MM.1S (cell line): Measurements from ENCODE around the gene CACNA1C.

Experiments used
- DNase-seq: peaks from one replicate; pipeline ENCODE4 v3.0.0-alpha.2; 2015
- H2AFZ ChIP-seq: fragments of 300-600 bp; sonication (generic); 2 replicates; pipeline ENCODE4 v1.6.0; 2016; ENCODE audit warnings: antibody characterized with exemption, low read length
- H3F3A ChIP-seq: fragments of 300-600 bp; sonication (generic); 2 replicates; pipeline ENCODE4 v1.6.1; 2016; ENCODE audit warnings: mild to moderate bottlenecking, antibody characterized with exemption, low read length, moderate library complexity, mixed read lengths; ENCODE audit not compliant: insufficient read depth
- H3K27ac ChIP-seq: fragments of 300-600 bp; sonication (generic); 2 replicates; pipeline ENCODE4 v1.5.1; 2016; ENCODE audit warnings: mild to moderate bottlenecking, low read length
- H3K27me3 ChIP-seq: fragments of 300-600 bp; sonication (generic); replicated peaks from 2 replicates; pipeline ENCODE4 v1.6.0; 2016; ENCODE audit warnings: low read length; ENCODE audit not compliant: insufficient read depth
- H3K36me3 ChIP-seq: fragments of 300-600 bp; sonication (generic); replicated peaks from 2 replicates; pipeline ENCODE4 v1.6.1; 2016; ENCODE audit warnings: mild to moderate bottlenecking, low read length, mixed read lengths; ENCODE audit not compliant: insufficient read depth
- H3K4me1 ChIP-seq: fragments of 300-600 bp; sonication (generic); 2 replicates; pipeline ENCODE4 v1.6.1; 2016; ENCODE audit warnings: low read length, mixed read lengths
- H3K4me2 ChIP-seq: fragments of 300-600 bp; sonication (generic); 2 replicates; pipeline ENCODE4 v1.6.0; 2016; ENCODE audit warnings: low read depth, low read length
- H3K4me3 ChIP-seq: fragments of 300-600 bp; sonication (generic); 2 replicates; pipeline ENCODE4 v1.5.1; 2016; ENCODE audit warnings: low read length, mixed read lengths
- H3K79me2 ChIP-seq: fragments of 300-600 bp; sonication (generic); 2 replicates; pipeline ENCODE4 v1.6.1; 2016; ENCODE audit warnings: mixed run types, low read length, mixed read lengths
- H3K9ac ChIP-seq: fragments of 300-600 bp; sonication (generic); 2 replicates; pipeline ENCODE4 v1.6.1; 2016; ENCODE audit warnings: low read length, mixed read lengths
- H3K9me2 ChIP-seq: fragments of 300-600 bp; sonication (generic); replicated peaks from 2 replicates; pipeline ENCODE4 v1.6.1; 2016; ENCODE audit warnings: mild to moderate bottlenecking, low read length, mixed read lengths; ENCODE audit not compliant: insufficient read depth
- H3K9me3 ChIP-seq: fragments of 300-600 bp; sonication (generic); replicated peaks from 2 replicates; pipeline ENCODE4 v1.6.1; 2016; ENCODE audit warnings: mild to moderate bottlenecking, low read length, mixed read lengths; ENCODE audit not compliant: insufficient read depth
- H4K20me1 ChIP-seq: fragments of 300-600 bp; sonication (generic); 2 replicates; pipeline ENCODE4 v1.6.1; 2016; ENCODE audit warnings: mild to moderate bottlenecking, low read length, moderate library complexity, mixed read lengths; ENCODE audit not compliant: insufficient read depth
- EZH2 ChIP-seq: fragments of 300-600 bp; sonication (generic); optimal IDR thresholded peaks from 2 replicates; pipeline ENCODE3; 2017; ENCODE audit warnings: low read depth, mild to moderate bottlenecking, antibody characterized with exemption, low read length, mixed read lengths
- EZH2phosphoT487 ChIP-seq: fragments of 300-600 bp; sonication (generic); IDR thresholded peaks from 2 replicates; pipeline ENCODE4 v1.6.1; 2018; ENCODE audit warnings: antibody characterized with exemption, low read length
- TF ChIP-seq, protein P1 (sequence below): fragments of 300-600 bp; sonication (generic); IDR thresholded peaks from 2 replicates; pipeline ENCODE4 v1.5.1; 2016; ENCODE audit warnings: antibody characterized with exemption, low read length, mixed read lengths

Gene CACNA1C

GRCh38 chr12:2689393-2689792 lies 636.6 kb downstream of the CACNA1C start:
- H3F3A ChIP-seq, result peaks cover 9% of the 10 kb centered on the region; the same call in 1 of the 2 replicates
- no peaks in the 10 kb centered on the region for H3K27me3 ChIP-seq
- no peak overlapping the region for H3K4me2 ChIP-seq
- no peak overlapping the region for H3K9ac ChIP-seq
- H3K4me3 ChIP-seq, result no peak overlapping the region
- H3K27ac ChIP-seq, result no peak overlapping the region
- H3K4me1 ChIP-seq, result no peaks in the 10 kb centered on the region
- no peaks in the 10 kb centered on the region for H3K9me3 ChIP-seq
- H3K36me3 ChIP-seq, result no peaks in the 10 kb centered on the region
- H2AFZ ChIP-seq, result no peak overlapping the region
- TF ChIP-seq EZH2 (no peak), EZH2phosphoT487 (no peak)
- TF ChIP-seq, protein P1, sequence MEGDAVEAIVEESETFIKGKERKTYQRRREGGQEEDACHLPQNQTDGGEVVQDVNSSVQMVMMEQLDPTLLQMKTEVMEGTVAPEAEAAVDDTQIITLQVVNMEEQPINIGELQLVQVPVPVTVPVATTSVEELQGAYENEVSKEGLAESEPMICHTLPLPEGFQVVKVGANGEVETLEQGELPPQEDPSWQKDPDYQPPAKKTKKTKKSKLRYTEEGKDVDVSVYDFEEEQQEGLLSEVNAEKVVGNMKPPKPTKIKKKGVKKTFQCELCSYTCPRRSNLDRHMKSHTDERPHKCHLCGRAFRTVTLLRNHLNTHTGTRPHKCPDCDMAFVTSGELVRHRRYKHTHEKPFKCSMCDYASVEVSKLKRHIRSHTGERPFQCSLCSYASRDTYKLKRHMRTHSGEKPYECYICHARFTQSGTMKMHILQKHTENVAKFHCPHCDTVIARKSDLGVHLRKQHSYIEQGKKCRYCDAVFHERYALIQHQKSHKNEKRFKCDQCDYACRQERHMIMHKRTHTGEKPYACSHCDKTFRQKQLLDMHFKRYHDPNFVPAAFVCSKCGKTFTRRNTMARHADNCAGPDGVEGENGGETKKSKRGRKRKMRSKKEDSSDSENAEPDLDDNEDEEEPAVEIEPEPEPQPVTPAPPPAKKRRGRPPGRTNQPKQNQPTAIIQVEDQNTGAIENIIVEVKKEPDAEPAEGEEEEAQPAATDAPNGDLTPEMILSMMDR, result no peak
- no peak for DNase-seq
- H4K20me1 ChIP-seq, result no peaks in the 10 kb centered on the region
- H3K79me2 ChIP-seq, result no peaks in the 10 kb centered on the region
- H3K9me2 ChIP-seq, result no peaks in the 10 kb centered on the region

GRCh38 chr12:2689879-2690278 lies 637.1 kb downstream of the CACNA1C start:
- Histone ChIP-seq H3K9me2 (no peaks in the 10 kb centered on the region), H3F3A (peaks cover 9% of the 10 kb centered on the region; the same call in 1 of the 2 replicates), H3K4me2 (no peak overlapping the region), H3K9me3 (no peaks in the 10 kb centered on the region), H3K4me1 (no peaks in the 10 kb centered on the region), H4K20me1 (no peaks in the 10 kb centered on the region), H2AFZ (no peak overlapping the region), H3K27ac (no peak overlapping the region), H3K4me3 (no peak overlapping the region), H3K79me2 (no peaks in the 10 kb centered on the region), H3K27me3 (no peaks in the 10 kb centered on the region), H3K9ac (no peak overlapping the region), H3K36me3 (no peaks in the 10 kb centered on the region)
- TF ChIP-seq EZH2phosphoT487, result no peak
- TF ChIP-seq, protein P1, result no peak
- no peak for TF ChIP-seq EZH2
- no peak for DNase-seq

DNA sequence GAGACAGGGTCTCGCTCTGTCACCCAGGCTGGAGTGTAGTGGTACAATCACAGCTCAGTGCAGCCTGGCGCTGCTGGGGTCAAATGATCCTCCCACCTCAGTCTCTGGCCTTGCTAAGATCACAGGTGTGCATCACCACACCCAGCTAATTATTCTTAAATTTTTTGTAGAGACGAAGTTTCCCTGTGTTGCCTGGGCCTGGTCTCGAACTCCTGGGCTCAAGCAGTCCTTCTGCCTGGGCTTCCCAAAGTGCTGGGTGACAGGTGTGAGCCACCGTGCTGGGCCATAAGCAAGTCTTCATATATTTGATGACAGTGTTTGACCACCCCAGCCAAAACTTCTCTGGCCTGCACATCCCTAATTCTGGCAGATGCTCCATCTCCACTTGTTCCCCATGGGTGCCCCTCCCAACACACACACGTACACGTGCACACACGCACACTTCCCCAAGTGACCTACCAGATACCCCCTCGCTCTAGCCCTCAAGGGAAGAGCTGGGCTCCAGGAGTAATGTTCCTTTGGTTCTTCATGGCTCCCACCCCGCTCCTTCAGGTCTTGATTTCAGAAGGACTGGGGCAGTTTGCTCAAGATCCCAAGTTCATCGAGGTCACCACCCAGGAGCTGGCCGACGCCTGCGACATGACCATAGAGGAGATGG lies 637.7 kb downstream of the CACNA1C start:
- Histone ChIP-seq H3K4me1 (no peaks in the 10 kb centered on the region), H4K20me1 (no peaks in the 10 kb centered on the region), H3K27ac (peak overlapping the region; percentile 82; the same call in 1 of the 2 replicates), H3K36me3 (no peaks in the 10 kb centered on the region), H3F3A (peaks cover 9% of the 10 kb centered on the region; the same call in 1 of the 2 replicates), H2AFZ (peak overlapping the region; percentile 94), H3K9me2 (no peaks in the 10 kb centered on the region), H3K9me3 (no peaks in the 10 kb centered on the region), H3K79me2 (no peaks in the 10 kb centered on the region), H3K27me3 (no peaks in the 10 kb centered on the region), H3K9ac (peak overlapping the region; percentile 91), H3K4me2 (peak overlapping the region; percentile 94), H3K4me3 (peak overlapping the region; percentile 62)
- TF ChIP-seq, protein P1, result no peak
- TF ChIP-seq EZH2 (no peak), EZH2phosphoT487 (no peak)
- DNase-seq, result no peak
